ENCODE measurements around the gene CNTNAP5.

Gene CNTNAP5

GRCh38 chr2:124692216-124692615, 667.1 kb downstream of the CNTNAP5 start:
- DNase-seq (ENCODE audit: low read depth in 2 of 2) = no peak

GRCh38 chr2:124692707-124693106, 667.6 kb downstream of the CNTNAP5 start:
- no peak for DNase-seq (ENCODE audit: low read depth in 2 of 2)

- DNase-seq (ENCODE audit: low read depth in 2 of 2) = no peak
These were observed 668.1 kb downstream of the CNTNAP5 start for GRCh38 chr2:124693156-124693555.

- no peak for DNase-seq (ENCODE audit: low read depth in 2 of 2)
These were observed 674.0 kb downstream of the CNTNAP5 start for GRCh38 chr2:124698979-124699565.

GRCh38 chr2:124702777-124703176, 677.7 kb downstream of the CNTNAP5 start:
- DNase-seq (ENCODE audit: low read depth in 2 of 2) = no peak

- DNase-seq (ENCODE audit: low read depth in 2 of 2) = no peak
These were observed 679.2 kb downstream of the CNTNAP5 start for GRCh38 chr2:124704071-124704925.

GRCh38 chr2:124708661-124709060, 683.6 kb downstream of the CNTNAP5 start:
- no peak for DNase-seq (ENCODE audit: low read depth in 2 of 2)

GRCh38 chr2:124713969-124714368, 688.9 kb downstream of the CNTNAP5 start:
- no peak for DNase-seq (ENCODE audit: low read depth in 2 of 2)

- DNase-seq (ENCODE audit: low read depth in 2 of 2) = no peak
These were observed 700.1 kb downstream of the CNTNAP5 start for GRCh38 chr2:124725187-124725586.

GRCh38 chr2:124740636-124741035, 715.5 kb downstream of the CNTNAP5 start:
- no peak for DNase-seq (ENCODE audit: low read depth in 2 of 2)

GRCh38 chr2:124753842-124754241, 728.8 kb downstream of the CNTNAP5 start:
- no peak for DNase-seq (ENCODE audit: low read depth in 2 of 2)

- no peak for DNase-seq (ENCODE audit: low read depth in 2 of 2)
These were observed 730.3 kb downstream of the CNTNAP5 start for GRCh38 chr2:124755386-124755785.

GRCh38 chr2:124756048-124756447, 731.0 kb downstream of the CNTNAP5 start:
- no peak for DNase-seq (ENCODE audit: low read depth in 2 of 2)

- no peak for DNase-seq (ENCODE audit: low read depth in 2 of 2)
These were observed 737.3 kb downstream of the CNTNAP5 start for GRCh38 chr2:124762388-124762787.

- no peak for DNase-seq (ENCODE audit: low read depth in 2 of 2)
These were observed 738.5 kb downstream of the CNTNAP5 start for GRCh38 chr2:124763611-124764010.

- no peak for DNase-seq (ENCODE audit: low read depth in 2 of 2)
These were observed 749.7 kb downstream of the CNTNAP5 start for GRCh38 chr2:124774781-124775180.

GRCh38 chr2:124776332-124776731, 751.2 kb downstream of the CNTNAP5 start:
- DNase-seq (ENCODE audit: low read depth in 2 of 2) = no peak

- DNase-seq (ENCODE audit: low read depth in 2 of 2) = no peak
These were observed 753.0 kb downstream of the CNTNAP5 start for GRCh38 chr2:124778076-124778475.

- no peak for DNase-seq (ENCODE audit: low read depth in 2 of 2)
These were observed 771.6 kb downstream of the CNTNAP5 start for GRCh38 chr2:124796647-124797046.

GRCh38 chr2:124797049-124797448, 772.0 kb downstream of the CNTNAP5 start:
- no peak for DNase-seq (ENCODE audit: low read depth in 2 of 2)

- no peak for DNase-seq (ENCODE audit: low read depth in 2 of 2)
These were observed 773.5 kb downstream of the CNTNAP5 start for GRCh38 chr2:124798551-124798950.

GRCh38 chr2:124804014-124804940, 779.2 kb downstream of the CNTNAP5 start:
- DNase-seq (ENCODE audit: low read depth in 2 of 2) = no peak

All from stimulated activated CD4-positive, alpha-beta T cell treated with anti-CD3 and anti-CD28 coated beads, Interleukin-4, amount 100 ng/mL, for 48 hours (primary cell).